Measurements from ENCODE around the gene BCKDHA.

GRCh38 chr19:41431426-41432386 is 34.1 kb downstream of the BCKDHA start:
- TF ChIP-seq CTCF (IDR thresholded peaks at IDR 0.05; ENCODE audit: insufficient read depth, low read length, poor library complexity, severe bottlenecking), result no peak
- no peak for TF ChIP-seq EZH2phosphoT487 (conservative IDR thresholded peaks at IDR 0.05; ENCODE audit: low read length)
